KG1 (cell line): Measurements from ENCODE around the gene STPG3.

Source experiments
- DNase-seq: peaks from one replicate; lab custom pipeline; 2025; lab: John Stamatoyannopoulos, UW

The STPG3 gene

GRCh38 chr9:137302118-137302448, 51.0 kb downstream of the STPG3 start, which contains the start of gene NRARP:
NRARP (minus strand) TSS chr9:137302271; CDS start chr9:137301928, 343 bp downstream.
- DNase-seq: peak; percentile 73

- no peak for DNase-seq
These were observed 51.5 kb downstream of the STPG3 start for GRCh38 chr9:137302449-137303150.
